HT-29 (cell line): ENCODE results near the gene LRRC7. TPM values are rescaled to one million over a fixed set of nuclear protein-coding genes. Genes with fewer than 3 reads are reported as not detected.

Experiments
- DNase-seq: peaks from one replicate; pipeline ENCODE4 v3.0.0-alpha.2; 2015; ENCODE audit warnings: low spot score
- total RNA-seq: library from RNA; depleted of rRNA; stranded (reverse); fragments of >200 nt; shearing (Covaris generic); gene quantifications from 2 replicates; pipeline ENCODE4 v1.2.3, GENCODE V29; 2014; rRNA removed

The LRRC7 gene
- not detected in 2 replicates for total RNA-seq

- no peak for DNase-seq
Measured at GRCh38 chr1:69567652-69568420, at the start of gene LRRC7. TSS of gene LRRC7 (plus strand) at chr1:69567922. CDS start at chr1:69568640, 718 bp downstream.

- no peak for DNase-seq
Measured at GRCh38 chr1:69519006-69519405, 48.7 kb upstream of the LRRC7 start.

- DNase-seq, result no peak
Measured at GRCh38 chr1:69520326-69520725, 47.4 kb upstream of the LRRC7 start.

GRCh38 chr1:69523032-69523431, 44.7 kb upstream of the LRRC7 start:
- DNase-seq, result no peak

- DNase-seq, result no peak
Measured at GRCh38 chr1:69523461-69523860, 44.3 kb upstream of the LRRC7 start.

GRCh38 chr1:69524015-69524414, 43.7 kb upstream of the LRRC7 start:
- no peak for DNase-seq

- DNase-seq, result no peak
Measured at GRCh38 chr1:69527273-69527672, 40.4 kb upstream of the LRRC7 start.

GRCh38 chr1:69528376-69528775, 39.3 kb upstream of the LRRC7 start:
- no peak for DNase-seq

GRCh38 chr1:69533343-69533742, 34.4 kb upstream of the LRRC7 start:
- DNase-seq, result no peak

GRCh38 chr1:69534829-69535228, 32.9 kb upstream of the LRRC7 start:
- no peak for DNase-seq

- DNase-seq, result no peak
Measured at GRCh38 chr1:69535490-69535889, 32.2 kb upstream of the LRRC7 start.

GRCh38 chr1:69540052-69540451, 27.7 kb upstream of the LRRC7 start:
- DNase-seq, result no peak

GRCh38 chr1:69551476-69552324, 16.0 kb upstream of the LRRC7 start:
- DNase-seq, result no peak

GRCh38 chr1:69553726-69554125, 14.0 kb upstream of the LRRC7 start:
- no peak for DNase-seq

GRCh38 chr1:69568421-69569174, 876 bp downstream of the LRRC7 start:
- DNase-seq, result no peak

GRCh38 chr1:69569175-69569541, 1.4 kb downstream of the LRRC7 start:
- DNase-seq, result no peak

GRCh38 chr1:69569576-69570328, 2.0 kb downstream of the LRRC7 start:
- DNase-seq, result no peak

- DNase-seq, result no peak
Measured at GRCh38 chr1:69570356-69570755, 2.6 kb downstream of the LRRC7 start.

- no peak for DNase-seq
Measured at GRCh38 chr1:69572921-69573320, 5.2 kb downstream of the LRRC7 start.

GRCh38 chr1:69573911-69574310, 6.2 kb downstream of the LRRC7 start:
- no peak for DNase-seq

GRCh38 chr1:69585666-69586065, 17.9 kb downstream of the LRRC7 start:
- DNase-seq, result no peak
